ENCODE measurements around the gene NCKAP5L.

NCKAP5L gene

GRCh38 chr12:49825971-49826421 lies 2.2 kb downstream of the NCKAP5L start:
- H4K20me1 ChIP-seq (ENCODE audit: insufficient read depth) = no peaks in the 10 kb centered on the region
- no peak for TF ChIP-seq CTCF (conservative IDR thresholded peaks at IDR 0.05; ENCODE audit: low read depth, low read length)
- H3K27ac ChIP-seq = no peak overlapping the region
- H3K4me2 ChIP-seq = no peak overlapping the region
- no peaks in the 10 kb centered on the region for H3K79me2 ChIP-seq (ENCODE audit: insufficient read depth, low read depth)
- H3K4me3 ChIP-seq (IDR thresholded peaks at IDR 0.05; ENCODE audit: insufficient read depth, low read depth, low read length) = no peak overlapping the region
- no peaks in the 10 kb centered on the region for H3K36me3 ChIP-seq (ENCODE audit: insufficient read depth)
- peaks cover 7% of the 10 kb centered on the region for H3K4me1 ChIP-seq (ENCODE audit: low read depth, poor library complexity, severe bottlenecking)
- no peak overlapping the region for H3K9ac ChIP-seq
- no peak overlapping the region for H2AFZ ChIP-seq (ENCODE audit: low read depth)
- H3K27me3 ChIP-seq (ENCODE audit: insufficient read depth, low read depth) = peaks cover 13% of the 10 kb centered on the region; the same call in 1 of the 2 replicates

DNA sequence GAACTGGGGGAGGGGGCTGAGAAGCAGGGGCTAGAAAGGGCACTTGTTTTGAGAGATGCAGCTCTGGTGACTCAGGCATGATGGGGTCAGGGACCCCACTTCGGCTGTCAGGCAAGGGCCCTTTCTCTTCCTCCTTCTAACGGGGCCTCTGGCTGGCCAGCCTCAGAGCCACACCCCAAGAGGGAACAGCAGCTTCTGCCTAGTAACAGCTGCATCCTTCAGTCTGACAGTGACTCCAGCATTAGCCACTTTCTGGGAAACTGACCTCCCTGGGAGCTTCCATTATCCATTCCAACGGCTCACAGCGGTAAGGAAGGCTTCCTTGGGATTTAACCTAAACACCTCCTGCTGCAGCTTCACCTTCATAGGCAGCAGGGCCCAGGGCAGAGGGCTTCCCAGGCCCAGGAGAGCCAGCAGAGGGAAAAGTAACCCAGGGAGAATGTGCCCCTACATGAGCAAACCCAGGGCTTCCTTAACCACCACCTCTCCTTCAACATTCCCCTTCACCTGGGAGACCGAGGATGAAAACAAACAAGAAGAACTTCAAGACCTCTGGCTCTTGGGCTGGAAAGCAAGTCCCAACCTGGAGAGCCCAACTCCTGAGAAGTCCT lies 2.7 kb downstream of the NCKAP5L start:
- no peaks in the 10 kb centered on the region for H3K36me3 ChIP-seq (ENCODE audit: insufficient read depth)
- H3K9ac ChIP-seq = no peak overlapping the region
- H3K4me1 ChIP-seq (ENCODE audit: low read depth, poor library complexity, severe bottlenecking) = peaks cover 7% of the 10 kb centered on the region
- H3K27me3 ChIP-seq (ENCODE audit: insufficient read depth, low read depth) = peaks cover 13% of the 10 kb centered on the region; the same call in 1 of the 2 replicates
- H3K79me2 ChIP-seq (ENCODE audit: insufficient read depth, low read depth) = no peaks in the 10 kb centered on the region
- H3K4me2 ChIP-seq = no peak overlapping the region
- H3K4me3 ChIP-seq (IDR thresholded peaks at IDR 0.05; ENCODE audit: insufficient read depth, low read depth, low read length) = no peak overlapping the region
- H2AFZ ChIP-seq (ENCODE audit: low read depth) = no peak overlapping the region
- H3K27ac ChIP-seq = no peak overlapping the region
- TF ChIP-seq CTCF (conservative IDR thresholded peaks at IDR 0.05; ENCODE audit: low read depth, low read length) = no peak
- no peaks in the 10 kb centered on the region for H4K20me1 ChIP-seq (ENCODE audit: insufficient read depth)

GRCh38 chr12:49824895-49825294 lies 3.3 kb downstream of the NCKAP5L start:
- Histone ChIP-seq H4K20me1 (ENCODE audit: insufficient read depth) (no peaks in the 10 kb centered on the region), H3K27me3 (ENCODE audit: insufficient read depth, low read depth) (peaks cover 13% of the 10 kb centered on the region; the same call in 1 of the 2 replicates), H3K27ac (no peak overlapping the region), H2AFZ (ENCODE audit: low read depth) (no peak overlapping the region), H3K4me2 (no peak overlapping the region), H3K79me2 (ENCODE audit: insufficient read depth, low read depth) (no peaks in the 10 kb centered on the region), H3K4me1 (ENCODE audit: low read depth, poor library complexity, severe bottlenecking) (peaks cover 7% of the 10 kb centered on the region), H3K36me3 (ENCODE audit: insufficient read depth) (no peaks in the 10 kb centered on the region), H3K4me3 (IDR thresholded peaks at IDR 0.05; ENCODE audit: insufficient read depth, low read depth, low read length) (no peak overlapping the region), H3K9ac (no peak overlapping the region)
- TF ChIP-seq CTCF (conservative IDR thresholded peaks at IDR 0.05; ENCODE audit: low read depth, low read length) = no peak

GRCh38 chr12:49824416-49824815 lies 3.8 kb downstream of the NCKAP5L start:
- no peaks in the 10 kb centered on the region for H3K79me2 ChIP-seq (ENCODE audit: insufficient read depth, low read depth)
- H3K27ac ChIP-seq = no peak overlapping the region

More at GRCh38 chr12:49824416-49824815, 3.8 kb downstream of the NCKAP5L start:
- TF ChIP-seq CTCF (conservative IDR thresholded peaks at IDR 0.05; ENCODE audit: low read depth, low read length) = no peak
- no peak overlapping the region for H3K4me2 ChIP-seq
- peaks cover 7% of the 10 kb centered on the region for H3K4me1 ChIP-seq (ENCODE audit: low read depth, poor library complexity, severe bottlenecking)
- H2AFZ ChIP-seq (ENCODE audit: low read depth) = no peak overlapping the region
- H3K36me3 ChIP-seq (ENCODE audit: insufficient read depth) = no peaks in the 10 kb centered on the region
- no peak overlapping the region for H3K4me3 ChIP-seq (IDR thresholded peaks at IDR 0.05; ENCODE audit: insufficient read depth, low read depth, low read length)
- H3K27me3 ChIP-seq (ENCODE audit: insufficient read depth, low read depth) = peaks cover 13% of the 10 kb centered on the region; the same call in 1 of the 2 replicates
- H3K9ac ChIP-seq = no peak overlapping the region
- no peaks in the 10 kb centered on the region for H4K20me1 ChIP-seq (ENCODE audit: insufficient read depth)

Data from KMS-11 (cell line).